Suprapubic skin (tissue), 4 donors: ENCODE data around the gene HTR3C. TPM values are rescaled to one million over a fixed set of nuclear protein-coding genes. Genes with fewer than 3 reads are reported as not detected.
"Not testable (repeated sequence)": the region's sequence is repeated elsewhere in the genome, so short reads cannot be mapped to it uniquely, and the experiment has no call there.

Experiments
- DNase-seq, 2 donors: peaks; one replicate each; pipeline ENCODE4 v3.0.0-alpha.2; 2019; ENCODE audit warnings: low spot score in 2 of 2
- H3K27ac ChIP-seq: fragments of 200-600 bp; sonication (generic); one replicate; pipeline ENCODE4 v1.5.1; 2019
- H3K27me3 ChIP-seq: fragments of 200-600 bp; sonication (generic); one replicate; pipeline ENCODE4 v1.5.1; 2019
- H3K36me3 ChIP-seq: fragments of 200-600 bp; sonication (generic); one replicate; pipeline ENCODE4 v1.5.1; 2019
- H3K4me1 ChIP-seq: fragments of 200-600 bp; sonication (generic); one replicate; pipeline ENCODE4 v1.5.1; 2019
- H3K4me3 ChIP-seq: fragments of 200-600 bp; sonication (generic); one replicate; pipeline ENCODE4 v1.5.1; 2019; ENCODE audit warnings: mild to moderate bottlenecking
- H3K9me3 ChIP-seq: fragments of 200-600 bp; sonication (generic); one replicate; pipeline ENCODE4 v1.5.1; 2019
- EP300 ChIP-seq: sonication (generic); formaldehyde crosslinking; IDR thresholded peaks from one replicate; pipeline ENCODE4 v1.6.1; 2017; ENCODE audit warnings: antibody characterized with exemption
- POLR2A ChIP-seq, 2 donors: fragments of 450-650 bp; IDR thresholded peaks; one replicate each; pipeline ENCODE4 v1.6.1; 2017; ENCODE audit warnings: antibody characterized with exemption in 2 of 2, mild to moderate bottlenecking in 2 of 2, moderate library complexity in 2 of 2
- POLR2AphosphoS5 ChIP-seq, 3 donors: sonication (generic); formaldehyde crosslinking; IDR thresholded peaks; one replicate each; pipeline ENCODE4 v1.6.1; 2017; ENCODE audit warnings: antibody characterized with exemption in 3 of 3
- WGBS: methylation state at CpG from one replicate; pipeline ENCODE4 v1.1.5; 2018; 5-methylcytosine and 5-hydroxymethylcytosine counted together
- total RNA-seq, 4 donors: library from RNA; depleted of rRNA; stranded (reverse); fragments of >200 nt; gene quantifications; one replicate each; pipeline ENCODE4 v1.1.0, GENCODE V29; 2016
- TF ChIP-seq, protein P1 (sequence below), 2 donors: fragments of 200-600 bp in 1 of 2; fragments of 450-650 bp in 1 of 2; sonication (generic) in 1 of 2; IDR thresholded peaks; one replicate each; pipeline ENCODE4 v1.5.1; 2016 to 2019; ENCODE audit warnings: antibody characterized with exemption in 2 of 2, mild to moderate bottlenecking in 1 of 2, moderate library complexity in 1 of 2

Gene HTR3C
- total RNA-seq, 4 donors from 2014 or later, result not detected

DNA sequence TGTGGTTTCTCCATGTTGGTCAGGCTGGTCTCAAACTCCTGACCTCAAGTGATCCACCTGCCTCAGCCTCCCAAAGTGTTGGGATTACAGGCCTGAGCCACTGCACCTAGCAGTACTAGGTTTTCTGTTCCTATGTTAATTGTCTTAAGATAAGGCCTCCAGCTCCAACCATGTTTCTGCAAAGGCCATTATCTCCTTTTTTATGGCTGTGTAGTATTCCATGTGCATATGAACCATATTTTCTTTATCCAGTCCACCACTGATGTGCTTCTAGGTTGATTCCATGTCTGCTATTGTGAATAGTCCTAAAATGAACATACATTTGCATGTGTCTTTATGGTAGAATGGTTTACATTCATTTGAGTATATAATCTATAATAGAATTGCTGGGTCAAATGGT is 9.8 kb downstream of the HTR3C start:
- no peaks in the 10 kb centered on the region for H3K9me3 ChIP-seq

DNA sequence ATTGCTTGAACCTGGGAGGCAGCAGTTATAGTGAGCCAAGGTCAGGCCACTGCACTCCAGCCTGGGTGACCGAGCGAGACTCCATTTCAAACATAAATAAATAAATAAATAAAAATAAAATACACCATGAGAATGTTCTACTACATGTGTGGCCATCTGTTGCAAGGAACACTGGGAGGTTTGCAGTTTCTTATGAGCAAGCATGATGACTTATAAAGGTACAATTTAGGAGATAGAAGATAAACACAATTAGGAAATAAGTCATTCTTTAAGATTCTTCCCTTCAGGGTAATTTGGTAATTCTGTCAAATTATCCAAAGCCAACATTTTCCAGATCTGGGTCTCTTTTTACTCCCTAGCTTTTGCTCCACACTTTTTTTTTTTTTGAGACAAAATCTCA is 13.4 kb downstream of the HTR3C start:
- WGBS, result 95% methylated on average over 2 of the region's 2 CpGs
- no peaks in the 10 kb centered on the region for H3K27me3 ChIP-seq
- DNase-seq, result no peak

More for the DNA sequence above, 9.8 kb downstream of the HTR3C start:
- Histone ChIP-seq H3K4me1 (no peaks in the 10 kb centered on the region), H3K36me3 (no peaks in the 10 kb centered on the region), H3K27me3 (no peaks in the 10 kb centered on the region), H3K27ac (no peak overlapping the region), H3K4me3 (no peak overlapping the region)
- TF ChIP-seq POLR2A (IDR thresholded peaks at IDR 0.05), result no peak
- TF ChIP-seq, protein P1, sequence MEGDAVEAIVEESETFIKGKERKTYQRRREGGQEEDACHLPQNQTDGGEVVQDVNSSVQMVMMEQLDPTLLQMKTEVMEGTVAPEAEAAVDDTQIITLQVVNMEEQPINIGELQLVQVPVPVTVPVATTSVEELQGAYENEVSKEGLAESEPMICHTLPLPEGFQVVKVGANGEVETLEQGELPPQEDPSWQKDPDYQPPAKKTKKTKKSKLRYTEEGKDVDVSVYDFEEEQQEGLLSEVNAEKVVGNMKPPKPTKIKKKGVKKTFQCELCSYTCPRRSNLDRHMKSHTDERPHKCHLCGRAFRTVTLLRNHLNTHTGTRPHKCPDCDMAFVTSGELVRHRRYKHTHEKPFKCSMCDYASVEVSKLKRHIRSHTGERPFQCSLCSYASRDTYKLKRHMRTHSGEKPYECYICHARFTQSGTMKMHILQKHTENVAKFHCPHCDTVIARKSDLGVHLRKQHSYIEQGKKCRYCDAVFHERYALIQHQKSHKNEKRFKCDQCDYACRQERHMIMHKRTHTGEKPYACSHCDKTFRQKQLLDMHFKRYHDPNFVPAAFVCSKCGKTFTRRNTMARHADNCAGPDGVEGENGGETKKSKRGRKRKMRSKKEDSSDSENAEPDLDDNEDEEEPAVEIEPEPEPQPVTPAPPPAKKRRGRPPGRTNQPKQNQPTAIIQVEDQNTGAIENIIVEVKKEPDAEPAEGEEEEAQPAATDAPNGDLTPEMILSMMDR (IDR thresholded peaks at IDR 0.05), result no peak
- no peak for TF ChIP-seq POLR2AphosphoS5 (IDR thresholded peaks at IDR 0.05)
- no peak for DNase-seq

GRCh38 chr3:184067573-184068055 is 14.8 kb downstream of the HTR3C start:
- DNase-seq, result no peak
- Histone ChIP-seq H3K27ac (no peak overlapping the region), H3K36me3 (no peaks in the 10 kb centered on the region), H3K4me3 (no peak overlapping the region), H3K9me3 (no peaks in the 10 kb centered on the region), H3K27me3 (no peaks in the 10 kb centered on the region), H3K4me1 (no peaks in the 10 kb centered on the region)
- 76% methylated on average over 6 of the region's 6 CpGs for WGBS
- TF ChIP-seq, protein P1 (IDR thresholded peaks at IDR 0.05), result no peak
- no peak for TF ChIP-seq EP300
- no peak for TF ChIP-seq POLR2AphosphoS5 (IDR thresholded peaks at IDR 0.05)
- TF ChIP-seq POLR2A (IDR thresholded peaks at IDR 0.05), result no peak

More for the DNA sequence above, 13.4 kb downstream of the HTR3C start:
- Histone ChIP-seq H3K4me3 (no peak overlapping the region), H3K36me3 (no peaks in the 10 kb centered on the region), H3K27ac (no peak overlapping the region), H3K9me3 (no peaks in the 10 kb centered on the region), H3K4me1 (no peaks in the 10 kb centered on the region)
- TF ChIP-seq POLR2A (IDR thresholded peaks at IDR 0.05), result no peak

- no peaks in the 10 kb centered on the region for H3K36me3 ChIP-seq
- no peak overlapping the region for H3K4me3 ChIP-seq
- no peak for DNase-seq
- H3K9me3 ChIP-seq, result no peaks in the 10 kb centered on the region
- no peaks in the 10 kb centered on the region for H3K27me3 ChIP-seq
- TF ChIP-seq POLR2AphosphoS5 (IDR thresholded peaks at IDR 0.05) (no peak), EP300 (no peak), POLR2A (IDR thresholded peaks at IDR 0.05) (no peak)
- TF ChIP-seq, protein P1 (IDR thresholded peaks at IDR 0.05), result no peak
- H3K4me1 ChIP-seq, result no peaks in the 10 kb centered on the region
- H3K27ac ChIP-seq, result no peak overlapping the region
- WGBS, result 97% methylated on average over 4 of the region's 5 CpGs
Observed at GRCh38 chr3:184068344-184068743, 15.5 kb downstream of the HTR3C start.

GRCh38 chr3:184071142-184071541 is 18.3 kb downstream of the HTR3C start:
- H3K4me3 ChIP-seq, H3K9me3 ChIP-seq, H3K36me3 ChIP-seq, DNase-seq, H3K27ac ChIP-seq, H3K4me1 ChIP-seq, H3K27me3 ChIP-seq: not testable (repeated sequence)
- WGBS, result 95% methylated on average over 7 of the region's 7 CpGs

DNA sequence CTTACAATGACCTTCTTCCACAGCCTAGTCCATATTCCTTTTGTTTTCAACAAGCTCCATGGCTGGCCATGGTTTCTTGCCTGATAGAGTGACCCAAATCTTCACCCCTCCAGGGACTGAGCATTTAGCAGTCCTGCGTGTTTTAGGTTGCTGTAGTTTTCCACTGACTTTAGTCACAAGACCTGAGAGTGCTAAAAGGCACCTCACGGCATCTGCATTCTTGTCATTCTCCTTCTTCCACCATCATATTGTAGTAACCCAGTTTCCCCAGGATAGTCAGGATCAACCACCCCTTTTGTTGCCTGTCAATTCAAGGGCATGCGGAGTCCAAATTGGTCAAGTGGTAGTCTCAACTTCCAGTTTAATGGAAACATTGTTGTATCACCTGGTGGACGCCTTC is 20.8 kb downstream of the HTR3C start:
- WGBS, result 83% methylated on average over 4 of the region's 4 CpGs
- Histone ChIP-seq H3K36me3 (no peaks in the 10 kb centered on the region), H3K4me1 (no peaks in the 10 kb centered on the region), H3K9me3 (no peaks in the 10 kb centered on the region), H3K4me3 (no peak overlapping the region), H3K27me3 (no peaks in the 10 kb centered on the region), H3K27ac (no peak overlapping the region)
- no peak for DNase-seq
- TF ChIP-seq POLR2AphosphoS5 (IDR thresholded peaks at IDR 0.05), result no peak
- TF ChIP-seq, protein P1 (IDR thresholded peaks at IDR 0.05), result no peak
- no peak for TF ChIP-seq EP300
- no peak for TF ChIP-seq POLR2A (IDR thresholded peaks at IDR 0.05)
